AG10803 (cell line): ENCODE measurements around the gene MRPL27.

Experiments used
- DNase-seq: peaks from one replicate; pipeline ENCODE4 v3.0.0; 2010; ENCODE audit warnings: low read depth
- H3K4me3 ChIP-seq: 2 replicates; pipeline ENCODE4 v1.5.1; 2011; ENCODE audit warnings: mild to moderate bottlenecking, low read length, control low read depth
- CTCF ChIP-seq: conservative IDR thresholded peaks from 2 replicates; pipeline ENCODE4 v1.5.1; 2011; ENCODE audit warnings: mild to moderate bottlenecking, low read length, control low read depth, inconsistent platforms

MRPL27 gene

GRCh38 chr17:50394711-50395110 lies 21.7 kb upstream of the MRPL27 start:
- peak overlapping the region; percentile 98 for H3K4me3 ChIP-seq
- DNase-seq = peak; percentile 14
- no peak for TF ChIP-seq CTCF

- no peak overlapping the region for H3K4me3 ChIP-seq
- DNase-seq = no peak
- TF ChIP-seq CTCF = no peak
Measured at GRCh38 chr17:50393700-50394099, 20.7 kb upstream of the MRPL27 start.

- no peak for DNase-seq
- no peak for TF ChIP-seq CTCF
- H3K4me3 ChIP-seq = no peak overlapping the region
Measured at GRCh38 chr17:50392621-50393020, 19.6 kb upstream of the MRPL27 start.

- H3K4me3 ChIP-seq = no peak overlapping the region
- DNase-seq = no peak
- TF ChIP-seq CTCF = no peak
Measured at GRCh38 chr17:50389534-50389933, 16.6 kb upstream of the MRPL27 start.

GRCh38 chr17:50388728-50389127 lies 15.7 kb upstream of the MRPL27 start:
- H3K4me3 ChIP-seq = no peak overlapping the region
- TF ChIP-seq CTCF = no peak
- DNase-seq = no peak

- no peak for TF ChIP-seq CTCF
- peak; percentile 24 for DNase-seq
- H3K4me3 ChIP-seq = no peak overlapping the region
Measured at GRCh38 chr17:50386510-50386909, 13.5 kb upstream of the MRPL27 start.

GRCh38 chr17:50382931-50383330 lies 9.9 kb upstream of the MRPL27 start:
- TF ChIP-seq CTCF = no peak
- H3K4me3 ChIP-seq = no peak overlapping the region
- DNase-seq = no peak
